NCI-H748 (cell line): ENCODE measurements around the gene PVALEF.

Experiments
- DNase-seq: peaks from one replicate; lab custom pipeline; 2025; ENCODE audit not compliant: unreplicated experiment; lab: John Stamatoyannopoulos, UW

The PVALEF gene

DNA sequence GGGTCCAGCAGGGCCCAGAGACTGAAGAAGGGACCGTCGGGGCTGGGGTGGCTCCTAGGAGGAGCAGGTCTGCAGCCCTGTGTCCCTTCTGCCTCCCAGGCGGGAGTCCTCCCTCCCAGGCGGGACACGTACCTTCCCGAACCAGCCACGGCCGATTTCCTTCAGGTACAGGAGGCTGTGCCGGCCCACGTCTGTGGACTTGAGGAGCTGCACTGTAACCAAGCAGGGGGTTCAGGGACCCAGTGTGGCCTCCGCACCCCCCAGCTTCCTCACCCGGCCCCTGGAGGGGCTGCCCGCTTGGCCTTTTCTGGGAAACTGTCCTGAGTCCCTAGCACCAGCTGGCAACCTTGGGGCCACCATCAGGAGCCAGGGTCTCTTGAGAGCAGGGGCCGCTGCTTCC lies 37.0 kb upstream of the PVALEF start:
- DNase-seq: no peak

- no peak for DNase-seq
Observed at GRCh38 chr17:81128774-81129173, 36.5 kb upstream of the PVALEF start.

GRCh38 chr17:81129289-81129688 lies 36.0 kb upstream of the PVALEF start:
- no peak for DNase-seq

DNA sequence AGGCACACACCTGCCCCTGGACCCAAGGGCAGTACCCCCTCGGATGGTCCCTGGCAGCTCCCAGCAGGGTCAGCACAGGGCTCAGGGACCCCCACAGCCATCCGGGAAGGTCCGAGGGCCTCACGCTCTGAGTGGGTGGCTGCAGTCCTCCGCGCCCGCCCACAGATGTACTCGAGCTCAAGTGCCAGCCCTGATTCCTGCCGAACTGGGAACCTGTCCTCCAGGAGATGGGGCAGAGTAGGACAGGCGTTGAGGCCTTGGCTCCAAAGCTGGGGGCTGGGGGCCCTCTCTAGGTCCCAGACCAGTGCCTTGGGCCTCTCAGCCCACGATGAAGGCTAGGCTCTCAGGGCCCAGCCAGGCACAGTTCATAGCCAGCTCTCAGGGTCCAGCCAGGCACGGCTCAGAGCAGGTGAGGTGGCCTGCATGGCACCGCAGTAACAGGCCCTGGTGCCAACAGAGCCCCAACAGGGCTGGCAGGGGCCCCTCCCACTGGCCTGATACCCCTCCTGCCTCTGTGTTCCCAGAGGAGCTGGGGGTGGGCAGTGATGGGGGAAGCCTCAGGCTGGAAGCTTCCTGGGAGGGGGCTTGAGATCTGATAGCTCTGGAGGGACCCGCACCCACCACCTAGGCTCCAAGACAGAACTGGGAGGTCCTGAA lies 35.5 kb upstream of the PVALEF start:
- no peak for DNase-seq

GRCh38 chr17:81130385-81131361 lies 34.6 kb upstream of the PVALEF start:
- DNase-seq: no peak

DNA sequence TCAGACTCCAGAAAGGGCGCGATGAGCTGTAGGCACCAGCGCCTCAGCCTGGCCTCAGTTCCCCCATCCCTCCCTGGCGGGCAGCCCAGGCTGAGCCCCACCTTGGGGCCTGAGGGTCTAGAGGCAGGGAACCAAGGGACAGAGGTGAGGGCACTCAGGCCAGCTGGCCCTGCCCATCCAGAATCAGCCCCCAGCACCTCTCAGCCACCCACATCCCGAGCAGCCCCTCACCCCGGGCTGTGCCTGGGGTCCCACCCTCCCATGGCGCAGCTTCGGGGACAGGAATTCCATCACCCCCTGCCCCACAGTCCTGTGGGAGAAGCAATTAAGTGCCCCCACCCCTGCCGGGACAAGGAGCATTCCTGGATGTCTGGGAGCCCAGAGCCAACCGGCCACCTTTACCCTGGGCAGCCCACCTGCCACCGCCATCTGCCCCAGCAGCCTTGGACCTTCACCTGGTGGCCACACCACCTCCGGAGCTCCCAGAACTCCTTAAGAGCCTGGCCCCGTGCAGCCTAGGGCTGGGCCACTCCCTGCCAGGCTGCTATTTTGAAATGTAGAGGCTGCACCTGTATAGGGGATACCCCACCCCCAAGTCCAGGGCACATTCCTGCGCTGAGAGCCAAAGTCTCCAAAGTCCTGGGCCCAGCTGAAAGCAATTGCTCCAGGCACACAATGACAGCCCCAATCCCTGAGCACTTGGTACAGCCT lies 33.7 kb upstream of the PVALEF start:
- DNase-seq: no peak

- no peak for DNase-seq
Observed at GRCh38 chr17:81132197-81132540, 33.1 kb upstream of the PVALEF start.

- DNase-seq: no peak
Observed at GRCh38 chr17:81132770-81133723, 32.3 kb upstream of the PVALEF start.

DNA sequence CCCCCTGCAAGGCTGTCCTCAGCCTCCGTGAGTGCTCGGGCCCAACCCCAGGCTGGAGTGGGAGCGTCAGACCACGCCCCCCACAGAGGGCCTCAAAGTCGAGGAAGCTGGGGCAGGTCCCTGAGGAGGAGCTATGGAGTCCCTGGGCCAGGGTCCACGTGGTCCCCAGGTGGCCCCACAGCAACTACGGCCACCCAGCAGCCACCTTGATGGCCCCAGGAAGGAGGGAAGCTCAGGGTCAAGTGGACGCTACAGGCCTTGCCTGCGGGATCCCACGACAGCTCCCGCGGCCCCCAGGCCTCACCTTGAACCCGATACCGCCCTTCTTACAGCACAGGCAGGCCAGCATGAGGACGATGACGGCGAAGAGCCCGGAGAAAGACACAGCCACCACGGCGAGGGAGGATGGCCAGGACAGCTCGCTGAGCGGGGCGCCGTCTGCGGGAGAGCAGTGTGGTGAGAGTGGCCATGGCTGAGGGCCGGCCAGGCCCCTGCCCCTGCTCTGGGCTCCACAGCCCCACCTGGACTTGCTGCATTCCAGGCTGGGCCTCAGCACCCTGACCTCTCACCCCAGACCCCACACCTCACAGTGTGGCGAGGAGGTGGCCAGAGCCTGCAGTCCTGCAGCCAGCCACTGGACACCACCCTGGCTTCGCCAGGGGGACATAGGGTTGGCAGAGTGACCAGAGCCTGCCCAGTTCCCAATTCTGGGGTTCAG lies 31.1 kb upstream of the PVALEF start:
- DNase-seq: no peak

GRCh38 chr17:81135505-81136278 lies 29.6 kb upstream of the PVALEF start:
- DNase-seq: peak; percentile 39

DNA sequence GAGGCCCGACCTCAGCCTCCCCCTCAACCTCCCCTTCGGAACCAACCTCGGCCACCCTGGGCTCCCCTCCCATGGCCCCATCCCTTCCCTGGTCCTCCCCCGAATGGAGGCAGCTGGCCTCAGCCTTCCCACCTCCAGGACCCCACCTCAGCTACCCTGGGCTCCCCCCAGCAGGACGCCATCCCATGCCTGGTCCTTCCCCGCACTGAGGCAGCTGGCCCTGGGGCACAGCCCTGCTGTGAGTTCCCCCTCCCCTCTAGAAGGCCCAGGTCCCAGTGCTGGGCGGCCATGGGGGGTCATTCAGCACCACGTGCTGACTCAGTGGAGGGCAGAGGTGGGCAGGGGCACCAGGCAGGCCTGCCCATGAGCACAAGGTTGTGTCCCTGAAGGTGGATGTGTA lies 28.9 kb upstream of the PVALEF start:
- DNase-seq: no peak

- no peak for DNase-seq
Observed at GRCh38 chr17:81137248-81137647, 28.1 kb upstream of the PVALEF start.

GRCh38 chr17:81138083-81138482 lies 27.2 kb upstream of the PVALEF start:
- DNase-seq: no peak

GRCh38 chr17:81138500-81138899 lies 26.8 kb upstream of the PVALEF start:
- no peak for DNase-seq

- no peak for DNase-seq
Observed at GRCh38 chr17:81139428-81139827, 25.9 kb upstream of the PVALEF start.

GRCh38 chr17:81140018-81140417 lies 25.3 kb upstream of the PVALEF start:
- no peak for DNase-seq

- DNase-seq: no peak
Observed at GRCh38 chr17:81140695-81141094, 24.6 kb upstream of the PVALEF start.

GRCh38 chr17:81142301-81143199 lies 22.8 kb upstream of the PVALEF start:
- peak; percentile 79 for DNase-seq
